A549 (cell line): ENCODE measurements around the gene TRABD. TPM values are rescaled to one million over a fixed set of nuclear protein-coding genes. Genes with fewer than 3 reads are reported as not detected.

Source experiments
- ATAC-seq, 2 experiments: fragments of 200-7000 bp in 1 of 2; fragments of >200 bp in 1 of 2; cut with Nextera tagmentation in 1 of 2; cut with Tn5 transposase in 1 of 2; 3 replicates each; pipeline versions ENCODE4 v1.8.0 to v1.9.1; 2018 to 2020; ENCODE audit warnings: mild to moderate bottlenecking in 1 of 2, moderate library complexity in 1 of 2
- CTCF ChIA-PET: fragments of 300-600 bp; sonication (Branson Sonifier 250); formaldehyde crosslinking; extraction: SDS; loops from one replicate; lab custom pipeline; 2021; ENCODE audit warnings: antibody characterized with exemption, inconsistent platforms; lab: Yijun Ruan, JAX
- POLR2A ChIA-PET: fragments of 350-600 bp; formaldehyde crosslinking; extraction: SDS; loops from one replicate; lab custom pipeline; 2021; ENCODE audit warnings: antibody characterized with exemption, inconsistent platforms; lab: Yijun Ruan, JAX
- DNase-seq, 2 experiments: peaks; one replicate each; pipeline versions ENCODE4 v3.0.0 to v3.0.0-alpha.2; 2011 to 2016; ENCODE audit warnings: low read depth in 1 of 2, low spot score in 1 of 2
- FAIRE-seq: peaks from 2 replicates; lab custom pipeline; 2011; peaks lifted over from hg19 to GRCh38; lab: Jason Lieb, UNC
- H3K27ac ChIP-seq, 2 experiments: fragments of >200 bp; sonication (Bioruptor Twin); formaldehyde crosslinking; 3 replicates each; pipeline ENCODE4 v1.5.1; 2016 to 2017
- H3K4me1 ChIP-seq: fragments of >200 bp; sonication (Bioruptor Twin); formaldehyde crosslinking; 3 replicates; pipeline ENCODE4 v1.6.1; 2016
- H3K4me2 ChIP-seq: fragments of >200 bp; sonication (Bioruptor Twin); formaldehyde crosslinking; 3 replicates; pipeline ENCODE4 v1.6.1; 2016
- H3K4me3 ChIP-seq: fragments of >200 bp; sonication (Bioruptor Twin); formaldehyde crosslinking; 3 replicates; pipeline ENCODE4 v1.5.1; 2016
- H3K9me3 ChIP-seq: fragments of >200 bp; sonication (Bioruptor Twin); formaldehyde crosslinking; 3 replicates; pipeline ENCODE4 v1.6.1; 2016
- BHLHE40 ChIP-seq: IDR thresholded peaks from 2 replicates; pipeline ENCODE4 v1.6.1; 2012; ENCODE audit warnings: low read depth, low read length, inconsistent platforms
- CBX8 ChIP-seq: fragments of 200-600 bp; sonication (generic); IDR thresholded peaks from 2 replicates; pipeline ENCODE4 v1.6.1; 2016
- CHD4 ChIP-seq: fragments of 200-600 bp; sonication (generic); IDR thresholded peaks from 2 replicates; pipeline ENCODE4 v1.6.1; 2016; ENCODE audit warnings: antibody characterized with exemption, mild to moderate bottlenecking, borderline replicate concordance
- EHMT2 ChIP-seq: fragments of 200-600 bp; sonication (generic); IDR thresholded peaks from 2 replicates; pipeline ENCODE4 v1.6.1; 2016; ENCODE audit warnings: antibody characterized with exemption, low read depth, mild to moderate bottlenecking, moderate library complexity
- EP300 ChIP-seq, 2 experiments: fragments of >200 bp; sonication (Bioruptor Twin); formaldehyde crosslinking; IDR thresholded peaks; 2 replicates in 1 of 2; 3 replicates in 1 of 2; pipeline ENCODE4 v1.6.1; 2016 to 2017
- ESRRA ChIP-seq: fragments of 150-350 bp; IDR thresholded peaks from 2 replicates; pipeline ENCODE4 v1.6.1; 2014; ENCODE audit warnings: mild to moderate bottlenecking, low read length, borderline replicate concordance
- FOSL2 ChIP-seq, 2 experiments: fragments of 450-650 bp in 1 of 2; fragments of >200 bp in 1 of 2; sonication (Bioruptor Twin) in 1 of 2; formaldehyde crosslinking; IDR thresholded peaks; 2 replicates each; pipeline versions ENCODE4 v1.5.0 to v1.6.1; 2016 to 2020; ENCODE audit warnings: mild to moderate bottlenecking in 1 of 2, moderate library complexity in 1 of 2
- GATA3 ChIP-seq: IDR thresholded peaks from 2 replicates; pipeline ENCODE4 v1.6.1; 2012; ENCODE audit warnings: borderline replicate concordance
- HDAC2 ChIP-seq: fragments of 200-600 bp; sonication (generic); IDR thresholded peaks from 2 replicates; pipeline ENCODE4 v1.6.1; 2016
- HOXA7 ChIP-seq: fragments of 250-450 bp; sonication (Bioruptor Pico); IDR thresholded peaks from 2 replicates; pipeline ENCODE4 v1.5.0; 2020; ENCODE audit warnings: mild to moderate bottlenecking, moderate library complexity
- JUN ChIP-seq, 2 experiments: fragments of >200 bp; sonication (Bioruptor Twin); formaldehyde crosslinking; IDR thresholded peaks; 2 replicates in 1 of 2; 3 replicates in 1 of 2; pipeline ENCODE4 v1.6.1; 2016 to 2017
- JUNB ChIP-seq: fragments of >200 bp; sonication (Bioruptor Twin); formaldehyde crosslinking; IDR thresholded peaks from 2 replicates; pipeline ENCODE4 v1.6.1; 2016
- MAFK ChIP-seq: fragments of 450-650 bp; IDR thresholded peaks from 2 replicates; pipeline ENCODE4 v1.6.1; 2014; ENCODE audit not compliant: partially characterized antibody
- MYC ChIP-seq: IDR thresholded peaks from 2 replicates; pipeline ENCODE4 v1.6.1; 2012; ENCODE audit warnings: mild to moderate bottlenecking, inconsistent platforms, low read length, improper control_type of control experiment, borderline replicate concordance
- NFE2L2 ChIP-seq: fragments of 150-350 bp; conservative IDR thresholded peaks from 2 replicates; pipeline ENCODE4 v1.6.1; 2014; ENCODE audit warnings: low read length
- NR3C1 ChIP-seq: fragments of >200 bp; sonication (Bioruptor Twin); formaldehyde crosslinking; IDR thresholded peaks from 3 replicates; pipeline ENCODE4 v1.6.1; 2017
- POLR2AphosphoS2 ChIP-seq: conservative IDR thresholded peaks from 2 replicates; pipeline ENCODE4 v1.6.1; 2012; ENCODE audit warnings: low read length, improper control_type of control experiment, inconsistent platforms
- RAD21 ChIP-seq, 2 experiments: fragments of >200 bp in 1 of 2; sonication (Bioruptor Twin) in 1 of 2; formaldehyde crosslinking in 1 of 2; IDR thresholded peaks in 1 of 2; conservative IDR thresholded peaks in 1 of 2; 2 replicates in 1 of 2; 3 replicates in 1 of 2; pipeline ENCODE4 v1.6.1; 2012 to 2018; ENCODE audit warnings: inconsistent platforms in 1 of 2
- RFX5 ChIP-seq: fragments of 450-650 bp; IDR thresholded peaks from 2 replicates; pipeline ENCODE4 v1.7.1; 2014; ENCODE audit warnings: antibody characterized with exemption, mild to moderate bottlenecking, moderate library complexity
- RNF2 ChIP-seq: fragments of 200-600 bp; sonication (generic); IDR thresholded peaks from 2 replicates; pipeline ENCODE4 v1.6.1; 2016; ENCODE audit warnings: low read depth, mild to moderate bottlenecking, antibody characterized with exemption, moderate library complexity, borderline replicate concordance
- SREBF2 ChIP-seq: fragments of 450-650 bp; IDR thresholded peaks from 2 replicates; pipeline ENCODE4 v1.6.1; 2014; ENCODE audit warnings: mild to moderate bottlenecking, moderate library complexity
- TP53 ChIP-seq: fragments of 250-450 bp; sonication (Bioruptor Pico); IDR thresholded peaks from 2 replicates; pipeline ENCODE4 v1.5.0; 2021; ENCODE audit warnings: mild to moderate bottlenecking, moderate library complexity
- USF2 ChIP-seq: fragments of 450-650 bp; IDR thresholded peaks from 2 replicates; pipeline ENCODE4 v1.6.1; 2014; ENCODE audit warnings: antibody characterized with exemption
- ZFP36 ChIP-seq: fragments of 450-650 bp; IDR thresholded peaks from 2 replicates; pipeline ENCODE4 v1.6.1; 2014; ENCODE audit warnings: borderline replicate concordance; ENCODE audit not compliant: partially characterized antibody
- ZSCAN20 ChIP-seq: fragments of 250-450 bp; sonication (Bioruptor Pico); IDR thresholded peaks from 2 replicates; pipeline ENCODE4 v1.8.0; 2022; ENCODE audit warnings: mild to moderate bottlenecking, moderate library complexity
- WGBS: methylation state at CpG from one replicate; pipeline ENCODE4 v1.1.6; 2017; ENCODE audit errors: missing lambda C conversion rate; 5-methylcytosine and 5-hydroxymethylcytosine counted together
- polyA plus RNA-seq, 4 experiments: library from polyadenylated mRNA; depleted of rRNA in 3 of 4; stranded (reverse); fragments of >200 nt; fragmentation: RNase III in 1 of 4; extraction: RNeasy Plus Mini Kit Qiagen cat#74134 plus additional on column Dnase treatment in 1 of 4; gene quantifications; 2 replicates in 3 of 4; 3 replicates in 1 of 4; pipeline ENCODE4 v1.2.3, GENCODE V29; 2011 to 2017
- TF ChIP-seq, protein P1 (sequence below): fragments of 250-450 bp; sonication (Bioruptor Pico); IDR thresholded peaks from 2 replicates; pipeline ENCODE4 v1.5.0; 2020; ENCODE audit warnings: low read depth, mild to moderate bottlenecking, moderate library complexity
- TF ChIP-seq, protein P2 (sequence below): fragments of >200 bp; sonication (Bioruptor Twin); formaldehyde crosslinking; IDR thresholded peaks from 2 replicates; pipeline ENCODE4 v1.6.1; 2016

The TRABD gene
- polyA plus RNA-seq, 2 of the 4 experiments (the other 2 are of a cell fraction) = 14.8 to 30.4 TPM

- H3K4me2 ChIP-seq = no peak overlapping the region
- ChIA-PET CTCF (interaction anchor here (0.6 to 1.9 kb wide), 2 partner anchors 27 to 444 kb away, joined by 3 to 7 read pairs; no protein-coding TSS in a partner anchor), POLR2A (no interaction called here)
- ATAC-seq (peak in 1 of 2 experiments; percentile 12; a peak in 1 of 6 replicates), FAIRE-seq (no peak), DNase-seq (no peak)
- H3K9me3 ChIP-seq = no peaks in the 10 kb centered on the region
- H3K27ac ChIP-seq = no peak overlapping the region
- H3K4me3 ChIP-seq = no peak overlapping the region
- H3K4me1 ChIP-seq = peaks cover 3% of the 10 kb centered on the region; the same call in 1 of the 3 replicates
- TF ChIP-seq ESRRA (no peak), RAD21 (conservative IDR thresholded peaks at IDR 0.05 in 1 of 2, IDR thresholded peaks at IDR 0.05 in 1 of 2) (no peak), POLR2AphosphoS2 (no peak), GATA3 (no peak), CBX8 (no peak), CHD4 (no peak), FOSL2 (IDR thresholded peaks at IDR 0.05) (no peak), FOSL2 (CRISPR knock-in tag; IDR thresholded peaks at IDR 0.05) (no peak), EP300 (IDR thresholded peaks at IDR 0.05) (no peak), ZFP36 (no peak)
- TF ChIP-seq, protein P1, sequence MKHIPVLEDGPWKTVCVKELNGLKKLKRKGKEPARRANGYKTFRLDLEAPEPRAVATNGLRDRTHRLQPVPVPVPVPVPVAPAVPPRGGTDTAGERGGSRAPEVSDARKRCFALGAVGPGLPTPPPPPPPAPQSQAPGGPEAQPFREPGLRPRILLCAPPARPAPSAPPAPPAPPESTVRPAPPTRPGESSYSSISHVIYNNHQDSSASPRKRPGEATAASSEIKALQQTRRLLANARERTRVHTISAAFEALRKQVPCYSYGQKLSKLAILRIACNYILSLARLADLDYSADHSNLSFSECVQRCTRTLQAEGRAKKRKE (CRISPR knock-in tag) = no peak
- 88% methylated on average over 12 of the region's 27 CpGs for WGBS
These were observed 9.5 kb upstream of the TRABD start for GRCh38 chr22:50175921-50176849.

DNA sequence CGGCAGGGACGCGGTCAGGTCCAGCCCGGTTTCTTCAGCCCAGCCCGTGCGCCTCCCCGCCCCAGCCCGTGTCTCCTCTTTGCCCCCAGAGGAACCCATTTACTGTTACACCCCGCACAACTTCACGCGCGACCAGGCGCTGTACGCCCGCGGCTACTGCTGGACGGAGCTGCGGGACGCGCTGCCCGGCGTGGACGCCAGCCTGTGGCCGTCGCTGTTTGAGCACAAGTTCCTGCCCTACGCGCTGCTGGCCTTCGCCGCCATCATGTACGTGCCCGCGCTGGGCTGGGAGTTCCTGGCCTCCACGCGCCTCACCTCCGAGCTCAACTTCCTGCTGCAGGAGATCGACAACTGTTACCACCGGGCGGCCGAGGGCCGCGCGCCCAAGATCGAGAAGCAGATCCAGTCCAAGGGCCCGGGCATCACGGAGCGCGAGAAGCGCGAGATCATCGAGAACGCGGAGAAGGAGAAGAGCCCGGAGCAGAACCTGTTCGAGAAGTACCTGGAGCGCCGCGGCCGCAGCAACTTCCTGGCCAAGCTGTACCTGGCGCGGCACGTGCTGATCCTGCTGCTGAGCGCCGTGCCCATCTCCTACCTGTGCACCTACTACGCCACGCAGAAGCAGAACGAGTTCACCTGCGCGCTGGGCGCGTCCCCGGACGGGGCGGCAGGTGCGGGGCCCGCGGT is 8.7 kb upstream of the TRABD start:
- POLR2A ChIA-PET = no interaction called here
- TF ChIP-seq JUN (IDR thresholded peaks at IDR 0.05) (no peak), RFX5 (no peak), SREBF2 (no peak), BHLHE40 (no peak), USF2 (no peak), JUNB (no peak), NFE2L2 (no peak), MAFK (no peak), TP53 (CRISPR knock-in tag) (no peak), MYC (no peak), ZSCAN20 (CRISPR knock-in tag) (no peak), RNF2 (no peak), ZFP36 (no peak), HOXA7 (CRISPR knock-in tag) (no peak), EHMT2 (no peak), NR3C1 (no peak), HDAC2 (no peak), FOSL2 (IDR thresholded peaks at IDR 0.05) (no peak), FOSL2 (CRISPR knock-in tag; IDR thresholded peaks at IDR 0.05) (no peak)
- TF ChIP-seq, protein P2, sequence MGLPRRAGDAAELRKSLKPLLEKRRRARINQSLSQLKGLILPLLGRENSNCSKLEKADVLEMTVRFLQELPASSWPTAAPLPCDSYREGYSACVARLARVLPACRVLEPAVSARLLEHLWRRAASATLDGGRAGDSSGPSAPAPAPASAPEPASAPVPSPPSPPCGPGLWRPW = no peak
- no peak for FAIRE-seq
- Histone ChIP-seq H3K27ac (no peak overlapping the region), H3K9me3 (no peaks in the 10 kb centered on the region), H3K4me2 (no peak overlapping the region), H3K4me3 (no peak overlapping the region), H3K4me1 (no peaks in the 10 kb centered on the region)
- CTCF ChIA-PET = no interaction called here
- DNase-seq = no peak
- 96% methylated on average over 67 of the region's 76 CpGs for WGBS
- no peak for ATAC-seq
